ENCODE measurements around the gene CAMK1D.

GRCh38 chr10:12792889-12793556 lies 443.7 kb downstream of the CAMK1D start:
- TF ChIP-seq POLR2A (IDR thresholded peaks at IDR 0.05) (no peak), CTCF (IDR thresholded peaks at IDR 0.05) (no peak)

All from heart left ventricle (tissue), 13 donors.